ENCODE results near the gene EMILIN2.

The EMILIN2 gene

GRCh38 chr18:2954869-2955645, 108.3 kb downstream of the EMILIN2 start:
- DNase-seq (ENCODE audit: low read depth) = no peak

- DNase-seq (ENCODE audit: low read depth) = no peak
Measured at GRCh38 chr18:2956056-2956455, 109.2 kb downstream of the EMILIN2 start.

DNA sequence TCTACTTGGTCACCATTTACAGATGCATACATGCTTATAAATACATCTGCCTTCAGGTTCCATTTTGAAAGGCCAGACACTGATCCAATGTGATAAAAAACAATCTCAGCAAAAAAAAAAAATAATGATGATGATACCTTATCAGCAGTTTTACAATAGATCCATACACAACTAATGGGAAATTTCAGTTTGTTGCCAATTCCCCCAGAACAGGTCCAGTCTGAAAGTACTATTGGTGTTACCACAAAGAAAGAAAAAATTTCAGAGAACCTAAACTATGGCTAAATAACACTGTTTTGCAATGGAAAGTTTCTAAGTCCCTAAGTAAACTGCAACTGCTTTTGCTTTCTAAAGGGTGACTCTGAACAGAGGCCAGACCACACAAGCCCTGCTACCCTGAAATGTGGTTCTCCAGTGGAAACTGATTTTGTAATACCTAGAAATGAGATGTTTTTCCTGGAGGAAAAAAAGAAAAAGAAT, 112.1 kb downstream of the EMILIN2 start:
- no peak for DNase-seq (ENCODE audit: low read depth)

DNA sequence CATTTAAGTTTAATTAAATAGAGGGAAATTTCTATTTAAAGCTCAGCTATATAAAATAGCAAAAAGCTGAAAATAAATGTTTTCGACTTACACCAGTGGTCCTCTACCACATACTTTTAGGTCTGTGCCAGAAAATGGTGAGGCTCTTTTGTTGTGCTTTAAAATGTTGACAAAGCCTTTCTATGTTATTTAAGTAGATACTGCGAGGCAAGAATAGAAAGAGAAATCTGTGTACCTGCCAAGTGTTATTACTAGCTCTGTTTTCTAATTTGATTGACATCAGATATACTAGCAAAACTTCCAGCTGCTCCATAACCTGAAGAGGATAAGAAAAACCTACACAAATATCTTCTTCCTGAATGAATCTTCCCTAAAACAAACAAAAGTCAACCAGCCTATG, 112.5 kb downstream of the EMILIN2 start:
- DNase-seq (ENCODE audit: low read depth) = no peak

- no peak for DNase-seq (ENCODE audit: low read depth)
Measured at GRCh38 chr18:2960983-2961696, 114.3 kb downstream of the EMILIN2 start.

- DNase-seq (ENCODE audit: low read depth) = no peak
Measured at GRCh38 chr18:2961821-2962220, 115.0 kb downstream of the EMILIN2 start.

DNA sequence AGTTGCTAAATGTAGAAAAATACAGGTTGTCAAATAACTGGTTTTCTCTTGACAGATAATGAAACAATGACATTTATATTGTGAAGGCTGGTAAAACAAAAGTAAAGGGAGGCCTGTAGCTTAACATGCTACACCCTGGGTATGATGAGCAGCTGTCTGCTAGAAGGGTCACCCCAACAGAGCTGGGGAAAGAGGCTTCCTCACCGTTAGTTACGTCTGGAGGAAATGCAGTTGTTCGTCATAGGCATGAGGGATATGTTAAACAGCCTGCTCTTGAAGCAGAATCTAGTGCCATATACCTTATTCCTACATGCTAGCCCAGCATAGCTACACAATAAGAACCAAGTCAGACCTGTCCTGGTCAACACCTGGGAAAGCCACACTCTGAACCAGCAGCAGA, 116.2 kb downstream of the EMILIN2 start:
- no peak for DNase-seq (ENCODE audit: low read depth)

DNA sequence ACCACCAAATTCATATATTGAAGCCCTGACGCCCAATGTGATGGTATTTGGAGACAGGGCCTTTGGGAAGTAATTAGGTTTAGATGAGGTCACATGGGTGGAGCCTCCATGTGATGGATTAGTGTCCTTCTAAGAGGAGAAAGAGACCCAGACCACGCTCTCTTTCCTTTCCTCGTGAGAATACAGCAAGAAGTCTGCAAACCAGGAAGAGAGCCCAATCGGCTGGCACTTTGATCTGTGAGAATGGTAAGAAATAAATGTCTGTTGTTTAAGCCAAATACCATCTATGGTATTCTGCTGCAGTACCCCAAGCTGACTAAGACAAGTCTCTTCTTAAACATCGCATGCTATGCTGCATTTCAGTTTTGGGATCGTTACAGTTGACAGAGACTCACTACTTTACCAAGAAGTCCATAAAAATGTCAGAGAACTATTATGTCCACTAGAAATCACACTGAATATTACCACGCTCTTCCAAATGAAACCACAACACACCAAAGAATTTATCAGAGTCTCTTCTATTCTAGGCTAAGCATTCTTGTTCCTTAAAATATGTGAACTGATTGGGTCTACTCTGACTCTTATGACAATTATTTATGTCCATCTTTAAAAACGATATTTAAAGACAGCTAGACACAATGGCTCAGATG, 117.7 kb downstream of the EMILIN2 start:
- DNase-seq (ENCODE audit: low read depth) = no peak

All from CMK (cell line).